ENCODE results near the gene TCEAL1.
"Not testable (repeated sequence)": the region's sequence is repeated elsewhere in the genome, so short reads cannot be mapped to it uniquely, and the experiment has no call there.

The TCEAL1 gene

DNA sequence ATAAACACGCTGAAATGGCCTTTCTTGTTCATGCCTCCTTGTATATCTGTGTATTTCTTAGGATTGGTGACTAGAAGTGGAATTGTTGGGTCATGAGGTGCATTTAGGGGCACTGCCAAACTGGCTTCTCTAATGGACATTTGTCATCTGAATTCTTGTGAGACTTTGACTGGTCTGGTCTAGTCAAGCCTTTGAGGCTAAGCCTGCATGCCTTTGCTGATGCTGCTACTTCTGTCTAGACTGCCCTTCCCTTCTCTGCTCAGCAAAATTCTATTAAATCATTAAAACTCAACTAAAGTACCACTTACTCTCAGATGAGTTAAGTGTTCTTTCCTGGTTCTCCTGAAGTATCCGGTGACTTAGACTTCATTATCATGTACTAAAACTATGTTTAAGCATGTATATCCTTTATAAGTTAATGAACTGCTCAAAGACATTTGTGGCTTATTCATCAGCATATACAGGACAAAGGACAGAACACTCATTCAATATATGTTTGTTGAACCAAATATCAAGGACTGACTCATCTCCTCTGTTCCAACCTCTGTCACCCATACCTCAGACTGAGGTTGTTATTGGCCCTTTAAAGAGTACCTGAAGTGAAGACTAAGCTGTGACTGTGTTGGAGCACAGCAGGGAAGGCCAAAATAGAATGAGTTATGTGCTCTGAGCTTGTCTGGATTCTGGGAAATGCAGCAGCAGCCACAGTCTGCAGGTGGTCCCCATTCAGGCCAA is 9.0 kb downstream of the TCEAL1 start:
- no peaks in the 10 kb centered on the region for H3K36me3 ChIP-seq (ENCODE audit: insufficient read depth, low read length)
- H3K4me3 ChIP-seq (ENCODE audit: low read depth in 1 of 2, low read length in 2 of 2) = no peak overlapping the region
- no peaks in the 10 kb centered on the region for H3K27me3 ChIP-seq (ENCODE audit: insufficient read depth, low read length, poor library complexity)
- H3K27ac ChIP-seq (ENCODE audit: low read length) = no peak overlapping the region
- H4K20me1 ChIP-seq (ENCODE audit: insufficient read depth, low read length) = no peaks in the 10 kb centered on the region
- H3K79me2 ChIP-seq (ENCODE audit: insufficient read depth, low read length) = no peaks in the 10 kb centered on the region
- H3K9ac ChIP-seq (ENCODE audit: low read depth, low read length) = no peak overlapping the region
- no peaks in the 10 kb centered on the region for H3K9me3 ChIP-seq (ENCODE audit: insufficient read depth, low read length, severe bottlenecking)
- H3K4me1 ChIP-seq (ENCODE audit: insufficient read depth, low read length) = no peaks in the 10 kb centered on the region
- no peak overlapping the region for H3K4me2 ChIP-seq (ENCODE audit: insufficient read depth, low read length)
- TF ChIP-seq, protein P1, sequence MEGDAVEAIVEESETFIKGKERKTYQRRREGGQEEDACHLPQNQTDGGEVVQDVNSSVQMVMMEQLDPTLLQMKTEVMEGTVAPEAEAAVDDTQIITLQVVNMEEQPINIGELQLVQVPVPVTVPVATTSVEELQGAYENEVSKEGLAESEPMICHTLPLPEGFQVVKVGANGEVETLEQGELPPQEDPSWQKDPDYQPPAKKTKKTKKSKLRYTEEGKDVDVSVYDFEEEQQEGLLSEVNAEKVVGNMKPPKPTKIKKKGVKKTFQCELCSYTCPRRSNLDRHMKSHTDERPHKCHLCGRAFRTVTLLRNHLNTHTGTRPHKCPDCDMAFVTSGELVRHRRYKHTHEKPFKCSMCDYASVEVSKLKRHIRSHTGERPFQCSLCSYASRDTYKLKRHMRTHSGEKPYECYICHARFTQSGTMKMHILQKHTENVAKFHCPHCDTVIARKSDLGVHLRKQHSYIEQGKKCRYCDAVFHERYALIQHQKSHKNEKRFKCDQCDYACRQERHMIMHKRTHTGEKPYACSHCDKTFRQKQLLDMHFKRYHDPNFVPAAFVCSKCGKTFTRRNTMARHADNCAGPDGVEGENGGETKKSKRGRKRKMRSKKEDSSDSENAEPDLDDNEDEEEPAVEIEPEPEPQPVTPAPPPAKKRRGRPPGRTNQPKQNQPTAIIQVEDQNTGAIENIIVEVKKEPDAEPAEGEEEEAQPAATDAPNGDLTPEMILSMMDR (IDR thresholded peaks at IDR 0.05; ENCODE audit: borderline replicate concordance, extremely low read depth, low read length, poor library complexity, severe bottlenecking) = no peak
- DNase-seq (no peak), ATAC-seq (ENCODE audit: insufficient read depth, low read depth) (no peak)
- H2AFZ ChIP-seq (ENCODE audit: low read depth, low read length) = no peak overlapping the region

GRCh38 chrX:103638479-103639346 is 9.9 kb downstream of the TCEAL1 start:
- not testable (repeated sequence) for ATAC-seq (ENCODE audit: insufficient read depth, low read depth); H3K36me3 ChIP-seq (ENCODE audit: insufficient read depth, low read length); H3K27ac ChIP-seq (ENCODE audit: low read length); H3K9me3 ChIP-seq (ENCODE audit: insufficient read depth, low read length, severe bottlenecking); H3K27me3 ChIP-seq (ENCODE audit: insufficient read depth, low read length, poor library complexity); H2AFZ ChIP-seq (ENCODE audit: low read depth, low read length); H4K20me1 ChIP-seq (ENCODE audit: insufficient read depth, low read length); H3K79me2 ChIP-seq (ENCODE audit: insufficient read depth, low read length); DNase-seq; H3K9ac ChIP-seq (ENCODE audit: low read depth, low read length); H3K4me2 ChIP-seq (ENCODE audit: insufficient read depth, low read length); H3K4me1 ChIP-seq (ENCODE audit: insufficient read depth, low read length); H3K4me3 ChIP-seq (ENCODE audit: low read depth in 1 of 2, low read length in 2 of 2)

- H3K27me3 ChIP-seq (ENCODE audit: insufficient read depth, low read length, poor library complexity) = no peaks in the 10 kb centered on the region
- TF ChIP-seq, protein P1 (IDR thresholded peaks at IDR 0.05; ENCODE audit: borderline replicate concordance, extremely low read depth, low read length, poor library complexity, severe bottlenecking) = no peak
- no peak for TF ChIP-seq EZH2 (IDR thresholded peaks at IDR 0.05; ENCODE audit: borderline replicate concordance, low read depth, low read length, severe bottlenecking)
- no peak overlapping the region for H3K4me2 ChIP-seq (ENCODE audit: insufficient read depth, low read length)
- H3K9me3 ChIP-seq (ENCODE audit: insufficient read depth, low read length, severe bottlenecking) = no peaks in the 10 kb centered on the region
- H3K27ac ChIP-seq (ENCODE audit: low read length) = no peak overlapping the region
- DNase-seq (no peak), ATAC-seq (ENCODE audit: insufficient read depth, low read depth) (no peak)
- H3K79me2 ChIP-seq (ENCODE audit: insufficient read depth, low read length) = no peaks in the 10 kb centered on the region
- no peak overlapping the region for H3K9ac ChIP-seq (ENCODE audit: low read depth, low read length)
- H3K36me3 ChIP-seq (ENCODE audit: insufficient read depth, low read length) = no peaks in the 10 kb centered on the region
- no peaks in the 10 kb centered on the region for H3K4me1 ChIP-seq (ENCODE audit: insufficient read depth, low read length)
- H3K4me3 ChIP-seq (ENCODE audit: low read depth in 1 of 2, low read length in 2 of 2) = no peak overlapping the region
- H4K20me1 ChIP-seq (ENCODE audit: insufficient read depth, low read length) = no peaks in the 10 kb centered on the region
- H2AFZ ChIP-seq (ENCODE audit: low read depth, low read length) = no peak overlapping the region
Observed at GRCh38 chrX:103640401-103641155, 11.8 kb downstream of the TCEAL1 start.

DNA sequence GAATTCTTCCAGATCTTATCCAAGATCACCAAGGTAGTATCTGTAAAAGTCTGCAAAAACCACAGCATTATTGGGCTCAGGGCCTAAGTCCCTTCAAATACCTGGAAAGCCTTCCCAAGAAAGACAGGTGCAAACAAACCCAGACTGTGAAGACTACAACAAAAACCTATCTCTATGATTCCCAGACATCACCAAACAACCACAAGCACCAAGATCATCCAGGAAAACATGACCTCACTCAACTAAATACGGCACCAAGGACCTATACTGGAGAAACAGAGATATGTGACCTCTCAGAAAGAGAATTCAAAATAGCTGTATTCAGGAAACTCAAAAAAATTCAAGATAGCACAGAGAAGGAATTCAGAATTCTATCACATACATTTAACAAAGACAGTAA is 15.3 kb downstream of the TCEAL1 start:
- Histone ChIP-seq H3K9ac (ENCODE audit: low read depth, low read length) (no peak overlapping the region), H4K20me1 (ENCODE audit: insufficient read depth, low read length) (no peaks in the 10 kb centered on the region), H3K4me1 (ENCODE audit: insufficient read depth, low read length) (no peaks in the 10 kb centered on the region), H3K9me3 (ENCODE audit: insufficient read depth, low read length, severe bottlenecking) (no peaks in the 10 kb centered on the region), H2AFZ (ENCODE audit: low read depth, low read length) (no peak overlapping the region), H3K4me3 (ENCODE audit: low read depth in 1 of 2, low read length in 2 of 2) (no peak overlapping the region), H3K4me2 (ENCODE audit: insufficient read depth, low read length) (no peak overlapping the region), H3K36me3 (ENCODE audit: insufficient read depth, low read length) (no peaks in the 10 kb centered on the region), H3K79me2 (ENCODE audit: insufficient read depth, low read length) (no peaks in the 10 kb centered on the region), H3K27me3 (ENCODE audit: insufficient read depth, low read length, poor library complexity) (no peaks in the 10 kb centered on the region), H3K27ac (ENCODE audit: low read length) (no peak overlapping the region)
- DNase-seq = no peak
- no peak for ATAC-seq (ENCODE audit: insufficient read depth, low read depth)
- TF ChIP-seq EZH2 (IDR thresholded peaks at IDR 0.05; ENCODE audit: borderline replicate concordance, low read depth, low read length, severe bottlenecking) = no peak
- TF ChIP-seq, protein P1 (IDR thresholded peaks at IDR 0.05; ENCODE audit: borderline replicate concordance, extremely low read depth, low read length, poor library complexity, severe bottlenecking) = no peak

Measured in DND-41 (cell line).